Upper lobe of left lung (tissue), 4 donors: ENCODE data around the gene C1orf159.

Source experiments
- EP300 ChIP-seq, 4 donors: sonication (generic); formaldehyde crosslinking; IDR thresholded peaks; one replicate each; pipeline ENCODE4 v1.5.1; 2017; ENCODE audit warnings: antibody characterized with exemption in 4 of 4, control low read depth in 2 of 4
- POLR2A ChIP-seq, 4 donors: fragments of 450-650 bp; IDR thresholded peaks; one replicate each; pipeline ENCODE4 v1.5.1; 2016 to 2017; ENCODE audit warnings: antibody characterized with exemption in 4 of 4, mild to moderate bottlenecking in 2 of 4
- POLR2AphosphoS5 ChIP-seq, 2 donors: sonication (generic); formaldehyde crosslinking; IDR thresholded peaks; one replicate each; pipeline ENCODE4 v1.5.1; 2017; ENCODE audit warnings: antibody characterized with exemption in 2 of 2
- TF ChIP-seq, protein P1 (sequence below), 6 experiments: fragments of 450-650 bp in 4 of 6; fragments of 200-600 bp in 2 of 6; sonication (generic) in 2 of 6; IDR thresholded peaks; one replicate each; pipeline ENCODE4 v1.5.1; 2016 to 2019; ENCODE audit warnings: antibody characterized with exemption in 6 of 6

DNA sequence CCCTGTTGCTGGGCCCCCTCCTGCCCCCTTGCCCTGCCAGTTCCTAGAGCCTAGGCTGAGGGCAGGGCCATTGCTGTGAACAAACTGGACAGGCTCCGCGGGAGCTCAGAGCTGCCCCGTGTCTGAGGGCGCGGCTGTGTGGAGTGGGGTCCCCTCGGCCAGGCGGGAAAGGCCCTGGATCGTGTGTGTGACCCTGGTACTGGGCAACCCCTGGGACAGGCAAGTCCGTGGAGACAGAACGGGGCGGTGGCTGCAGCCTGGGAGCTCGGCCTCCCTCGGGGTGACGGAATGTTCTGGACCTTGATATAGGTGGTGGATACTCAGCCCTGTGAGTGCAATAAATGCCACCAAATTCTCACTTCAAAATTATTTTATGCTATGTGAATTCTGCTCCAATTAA, 27.7 kb upstream of the C1orf159 start:
- TF ChIP-seq POLR2AphosphoS5 (IDR thresholded peaks at IDR 0.05) = no peak
- no peak for TF ChIP-seq POLR2A (IDR thresholded peaks at IDR 0.05)
- TF ChIP-seq, protein P1, sequence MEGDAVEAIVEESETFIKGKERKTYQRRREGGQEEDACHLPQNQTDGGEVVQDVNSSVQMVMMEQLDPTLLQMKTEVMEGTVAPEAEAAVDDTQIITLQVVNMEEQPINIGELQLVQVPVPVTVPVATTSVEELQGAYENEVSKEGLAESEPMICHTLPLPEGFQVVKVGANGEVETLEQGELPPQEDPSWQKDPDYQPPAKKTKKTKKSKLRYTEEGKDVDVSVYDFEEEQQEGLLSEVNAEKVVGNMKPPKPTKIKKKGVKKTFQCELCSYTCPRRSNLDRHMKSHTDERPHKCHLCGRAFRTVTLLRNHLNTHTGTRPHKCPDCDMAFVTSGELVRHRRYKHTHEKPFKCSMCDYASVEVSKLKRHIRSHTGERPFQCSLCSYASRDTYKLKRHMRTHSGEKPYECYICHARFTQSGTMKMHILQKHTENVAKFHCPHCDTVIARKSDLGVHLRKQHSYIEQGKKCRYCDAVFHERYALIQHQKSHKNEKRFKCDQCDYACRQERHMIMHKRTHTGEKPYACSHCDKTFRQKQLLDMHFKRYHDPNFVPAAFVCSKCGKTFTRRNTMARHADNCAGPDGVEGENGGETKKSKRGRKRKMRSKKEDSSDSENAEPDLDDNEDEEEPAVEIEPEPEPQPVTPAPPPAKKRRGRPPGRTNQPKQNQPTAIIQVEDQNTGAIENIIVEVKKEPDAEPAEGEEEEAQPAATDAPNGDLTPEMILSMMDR (IDR thresholded peaks at IDR 0.05) = no peak
- TF ChIP-seq EP300 (IDR thresholded peaks at IDR 0.05) = no peak
